Activated CD4-positive, alpha-beta T cell treated with anti-CD3 and anti-CD28 coated beads for 24 hours (primary cell): ENCODE data around the gene CHCHD10.

Experiments
- DNase-seq, 2 donors: peaks; one replicate each; pipeline ENCODE4 v3.0.0-alpha.2; 2020; ENCODE audit warnings: low read depth in 2 of 2

CHCHD10 gene

DNA sequence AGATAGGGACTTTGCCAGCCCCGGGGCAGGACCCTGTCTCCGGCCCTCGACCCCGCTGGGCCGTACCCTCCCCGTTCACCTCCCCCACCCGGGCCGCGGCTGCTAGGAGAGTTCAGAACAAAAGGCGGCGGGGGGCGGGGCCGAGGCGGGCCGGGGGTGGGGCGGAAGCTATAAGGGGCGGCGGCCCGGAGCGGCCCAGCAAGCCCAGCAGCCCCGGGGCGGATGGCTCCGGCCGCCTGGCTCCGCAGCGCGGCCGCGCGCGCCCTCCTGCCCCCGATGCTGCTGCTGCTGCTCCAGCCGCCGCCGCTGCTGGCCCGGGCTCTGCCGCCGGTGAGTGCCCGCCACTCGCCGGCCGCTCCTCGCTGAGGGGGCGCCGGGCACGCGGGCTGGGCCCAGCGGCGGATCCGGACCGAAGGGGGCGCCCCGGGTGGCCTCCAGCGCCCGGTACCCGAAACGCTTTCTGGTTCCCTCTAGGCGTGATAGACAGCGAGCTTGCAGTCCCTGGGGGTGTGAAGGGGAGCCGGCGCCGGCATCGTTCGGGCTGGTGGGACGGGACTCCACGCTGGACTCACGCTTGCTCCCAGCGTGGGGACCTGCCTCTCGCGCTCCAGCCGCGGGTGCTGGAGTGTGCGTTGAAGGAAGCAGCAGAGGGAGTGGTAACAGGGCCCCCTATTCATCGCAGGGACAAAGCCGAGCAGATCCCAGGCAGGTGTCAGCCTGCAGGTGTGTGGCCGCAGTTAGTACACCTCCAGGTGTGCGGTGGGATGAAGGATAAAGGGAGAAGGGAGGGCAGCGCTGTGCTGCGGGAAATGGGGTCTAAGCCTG, 5.1 kb upstream of the CHCHD10 start, which contains the start of gene MMP11:
TSS of gene MMP11 (plus strand) at position 201 of the 825 bp plus-strand sequence. CDS start at position 223, 22 bp downstream.
- DNase-seq, result peak in 1 of 2 donors; percentile 45

DNA sequence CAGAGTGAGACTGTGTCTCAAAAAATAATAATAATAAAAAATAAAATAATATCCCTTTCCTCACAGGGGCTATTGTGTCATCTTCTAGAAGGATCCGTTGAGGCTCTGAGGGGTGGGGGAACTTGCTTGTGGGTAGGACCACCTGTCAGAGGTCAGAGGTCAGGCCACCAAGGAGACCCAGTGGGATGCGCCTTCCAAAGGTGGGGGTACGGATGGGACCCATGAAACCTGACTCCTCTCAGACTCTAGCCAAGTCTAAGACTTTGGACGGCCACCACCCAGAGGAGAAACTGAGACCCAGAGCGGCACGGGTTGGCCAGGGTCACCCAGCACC, 4.5 kb upstream of the CHCHD10 start:
- DNase-seq, result no peak

DNA sequence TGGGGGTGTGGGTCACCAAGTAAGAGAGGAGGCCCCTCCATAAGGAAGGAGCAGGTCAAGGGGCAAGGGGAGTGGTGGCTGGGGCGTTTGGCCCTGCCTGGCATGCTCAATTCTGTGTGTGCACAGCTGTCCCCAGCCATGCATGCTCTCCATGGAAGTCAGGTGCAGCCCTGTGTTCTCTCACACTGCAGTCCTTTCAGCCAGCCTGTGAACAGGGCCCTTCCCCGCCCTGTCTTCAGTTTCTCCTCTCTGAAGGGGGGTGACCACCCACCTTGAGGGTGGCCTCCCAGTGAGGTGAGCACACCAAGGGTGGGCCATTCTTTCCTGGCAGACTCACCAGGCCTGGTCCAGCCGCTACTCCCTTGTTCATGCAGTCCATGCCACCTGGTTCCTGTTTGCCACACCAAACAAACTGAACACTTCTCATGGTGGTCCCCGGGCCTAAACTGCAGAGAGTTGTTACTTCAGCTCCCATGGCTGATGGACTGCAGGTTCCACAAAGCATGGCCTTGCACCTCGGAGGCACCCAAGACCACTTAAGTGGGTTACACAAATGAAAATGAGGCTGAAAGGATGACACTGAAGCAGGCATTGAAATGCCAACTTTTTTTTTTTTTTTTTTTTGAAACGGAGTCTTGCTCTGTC, 1.7 kb upstream of the CHCHD10 start:
- no peak for DNase-seq

DNA sequence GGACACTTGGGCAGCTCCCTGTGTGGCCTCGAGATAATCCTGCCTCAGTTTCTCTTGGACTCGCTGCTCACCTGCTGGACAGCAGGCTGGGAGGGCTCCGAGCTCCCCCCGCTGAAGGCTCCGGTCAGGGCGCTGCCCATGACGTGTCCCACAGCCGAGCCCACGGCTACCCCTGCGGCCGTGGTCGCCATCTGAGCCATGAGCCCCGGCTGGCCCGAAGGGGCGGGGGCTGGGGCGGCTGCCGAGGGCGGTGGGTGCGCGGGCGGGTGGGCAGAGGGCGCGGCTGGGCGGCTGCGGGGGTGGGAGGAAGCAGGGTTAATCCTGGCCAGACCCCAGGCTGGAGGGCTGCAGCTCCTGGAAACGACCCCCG, 484 bp downstream of the CHCHD10 start:
- no peak for DNase-seq

DNA sequence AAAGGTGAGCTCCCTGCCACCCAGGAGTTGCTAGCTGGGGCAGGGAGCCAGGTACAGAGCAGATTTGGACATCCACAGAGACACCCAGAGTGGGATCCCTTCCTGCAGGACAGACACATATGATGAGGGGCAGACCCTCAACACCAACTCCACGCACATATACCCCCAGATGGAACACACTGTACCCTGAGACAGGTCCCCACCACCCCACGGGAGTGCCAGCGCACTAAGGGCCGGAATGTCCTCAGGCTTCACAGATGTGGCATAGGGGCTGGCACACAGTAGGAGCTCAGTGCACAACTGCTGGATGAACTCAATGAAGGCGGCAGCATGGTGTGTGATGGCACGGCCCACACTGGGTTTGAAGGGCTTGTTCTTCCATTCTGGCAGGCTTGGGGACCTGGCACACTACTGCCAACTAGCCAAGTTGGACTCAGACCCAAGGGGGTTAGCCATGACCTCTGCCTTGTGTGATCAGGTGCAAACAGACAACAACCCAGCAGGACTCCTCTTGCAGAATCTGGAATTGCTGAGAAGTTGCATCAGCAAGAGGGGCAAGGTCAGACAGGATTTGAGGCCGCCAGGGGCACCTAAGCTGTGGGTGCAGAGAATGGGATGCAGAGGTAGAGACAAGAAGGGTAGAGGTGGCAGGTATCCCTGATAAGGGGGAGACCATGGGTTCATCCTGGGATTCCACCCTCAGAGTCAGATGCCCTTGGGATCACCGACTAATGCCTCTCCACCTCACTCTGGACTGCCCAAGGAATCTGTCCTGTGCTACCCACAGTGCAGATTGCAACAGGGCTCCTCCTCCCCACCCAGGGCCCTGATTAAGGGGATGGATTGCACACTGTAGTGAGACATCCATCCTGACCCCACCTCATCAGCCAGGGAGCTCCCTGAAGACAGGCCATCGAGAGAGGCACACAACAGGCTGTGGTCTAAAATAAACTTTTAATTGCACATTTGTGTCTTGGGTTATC, 2.6 kb downstream of the CHCHD10 start:
- DNase-seq, result no peak

DNA sequence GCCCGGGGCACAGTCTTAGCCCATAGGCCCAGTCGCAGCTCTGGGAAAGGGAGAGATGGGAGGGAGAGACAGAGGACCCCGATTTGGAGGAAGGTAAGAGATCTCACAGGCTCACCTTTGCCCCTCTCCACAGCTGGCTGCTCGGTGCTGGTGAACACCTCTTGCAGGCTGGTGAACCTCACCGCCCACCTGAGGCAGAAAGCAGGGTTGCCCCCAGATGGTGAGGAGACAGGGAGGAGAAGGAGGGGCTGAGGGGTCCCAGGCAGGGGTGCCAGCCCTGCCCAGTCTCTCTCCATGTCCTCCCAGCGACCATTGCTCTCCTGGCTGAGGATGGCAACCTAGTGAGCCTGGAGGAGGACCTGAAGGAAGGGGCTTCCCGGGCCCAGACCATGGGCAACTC, 3.8 kb downstream of the CHCHD10 start:
- no peak for DNase-seq

DNA sequence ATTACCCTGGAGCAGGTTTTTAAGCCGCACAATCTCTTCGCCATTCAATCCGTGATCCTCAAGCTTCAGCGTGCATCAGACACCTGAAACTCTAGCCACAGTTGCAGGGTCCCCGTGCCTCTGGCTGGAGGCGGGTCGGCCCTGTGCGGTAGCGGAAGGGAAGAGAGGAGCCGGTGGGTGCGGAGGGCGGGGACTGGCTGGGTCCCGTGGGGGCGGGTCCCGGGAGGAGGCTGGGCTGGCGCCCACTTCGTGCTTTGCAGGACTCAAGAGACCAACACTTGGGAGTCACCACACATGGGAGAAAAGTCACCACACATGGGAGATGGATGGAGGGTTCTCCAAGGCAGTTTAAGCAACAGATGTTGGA, 4.2 kb downstream of the CHCHD10 start:
- peak; percentile 35 to 51 for DNase-seq

DNA sequence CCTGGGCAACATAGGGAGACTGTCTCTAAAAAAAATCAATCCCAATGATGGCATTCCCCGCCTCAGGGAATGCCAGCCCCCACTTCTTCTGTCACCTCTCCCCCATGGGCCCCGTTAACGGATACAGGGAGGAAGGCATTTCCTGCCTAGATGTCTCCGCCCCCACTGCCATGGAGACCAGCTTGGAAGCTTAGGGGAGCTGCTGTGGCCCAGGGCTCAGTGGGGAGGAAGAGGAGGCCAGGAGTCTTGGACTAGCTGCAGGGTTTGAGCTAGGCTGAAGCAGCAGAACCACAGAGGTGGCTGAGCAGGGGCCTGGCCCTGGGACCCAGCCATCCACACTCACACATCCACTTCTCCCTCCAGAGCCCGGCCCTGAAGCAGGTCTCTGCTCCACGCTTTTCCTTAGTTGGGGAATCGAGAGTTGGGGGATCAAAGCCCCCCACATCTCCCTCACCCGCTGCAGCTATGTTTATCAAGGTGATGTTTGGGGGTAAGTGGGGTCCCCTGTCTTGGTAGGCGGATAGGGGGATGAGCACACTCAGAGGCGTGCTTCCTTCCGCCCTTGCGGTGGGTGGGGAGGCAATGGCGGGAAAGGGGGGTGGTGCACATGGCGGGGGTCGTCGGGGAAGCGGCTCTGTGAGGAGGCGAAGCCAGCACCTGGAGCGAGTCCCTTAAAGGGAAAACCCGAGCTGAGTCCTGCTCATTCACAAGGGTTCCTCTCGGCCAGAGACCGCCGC, 4.8 kb downstream of the CHCHD10 start, which contains the start of gene C22orf15:
TSS of gene C22orf15 (plus strand) at position 149 of the 737 bp plus-strand sequence. CDS start at position 466, 317 bp downstream.
- no peak for DNase-seq

DNA sequence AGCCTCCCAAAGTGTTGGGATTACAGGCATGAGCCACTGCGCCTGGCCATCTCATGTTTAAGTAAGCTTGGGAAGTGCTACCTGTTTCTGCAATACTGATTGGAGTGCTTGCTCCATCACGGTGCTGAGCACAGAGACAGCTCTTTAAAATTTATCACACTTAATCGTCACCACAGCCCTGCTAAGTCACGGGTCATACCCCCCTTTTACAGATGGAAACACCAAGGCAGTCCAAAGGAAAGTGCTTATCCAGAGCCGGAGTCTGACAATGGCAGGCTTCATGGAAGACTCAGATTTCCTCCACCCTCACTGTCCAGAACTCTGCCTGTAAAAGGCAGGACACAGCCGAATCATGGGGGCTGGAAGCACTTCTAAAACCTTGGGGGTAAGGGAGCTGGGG, 7.7 kb downstream of the CHCHD10 start:
- no peak for DNase-seq

DNA sequence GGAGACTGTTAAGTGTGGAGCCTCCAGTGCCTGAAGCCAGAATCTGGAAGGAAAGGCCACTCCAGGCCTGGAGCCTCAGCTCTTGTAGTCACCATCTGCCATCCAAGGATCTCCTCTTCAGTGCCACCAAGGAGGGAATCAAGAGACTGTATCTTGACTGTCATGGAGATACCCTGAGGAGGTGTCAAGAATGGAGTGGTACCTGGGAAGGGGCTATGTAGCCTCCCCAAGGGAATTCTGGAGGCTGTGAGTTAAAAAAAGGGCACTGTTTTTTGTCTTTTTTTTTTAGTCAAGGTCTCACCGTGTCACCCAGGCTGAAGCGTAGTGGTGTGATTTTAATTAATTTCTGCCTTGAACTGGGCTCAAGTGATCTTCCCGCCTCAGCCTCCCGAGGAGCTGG, 8.2 kb downstream of the CHCHD10 start:
- no peak for DNase-seq

DNA sequence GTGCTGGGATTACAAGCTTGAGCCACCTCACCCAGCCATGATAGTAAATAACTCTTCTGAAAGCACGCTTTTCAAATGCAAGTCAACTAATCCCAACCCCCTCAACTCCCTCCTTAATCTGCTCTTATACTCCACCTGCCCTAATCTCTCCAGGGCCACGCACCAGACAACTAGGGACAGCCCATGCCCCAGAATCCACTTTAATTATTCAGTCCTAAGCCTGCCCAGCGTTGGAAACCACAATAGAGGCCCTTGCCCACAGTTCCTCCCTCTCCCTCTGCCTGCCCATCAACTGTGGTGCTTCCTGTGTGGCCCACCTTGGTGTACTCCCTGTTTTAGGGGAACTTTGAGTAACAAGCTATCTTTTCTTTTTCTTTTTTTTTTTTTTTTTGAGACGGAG, 10.9 kb downstream of the CHCHD10 start:
- DNase-seq, result no peak

DNA sequence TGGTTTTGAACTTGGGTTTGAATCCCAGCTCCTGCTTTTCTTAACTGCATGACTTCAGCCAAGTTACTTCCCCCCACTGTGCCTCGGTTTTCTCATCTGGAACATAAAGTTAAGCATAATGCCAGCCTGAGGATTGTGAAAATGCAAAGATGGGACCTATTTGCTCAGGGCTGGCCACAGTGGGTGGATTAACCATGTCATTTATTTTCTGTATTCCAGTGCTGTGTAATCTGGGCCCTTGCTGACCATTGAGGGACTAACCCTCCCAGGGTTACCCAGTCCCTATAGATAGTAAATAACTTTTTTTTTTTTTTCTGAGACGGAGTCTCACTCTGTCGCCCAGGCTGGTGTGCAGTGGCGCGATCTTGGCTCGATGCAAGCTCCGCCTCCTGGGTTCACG, 12.1 kb downstream of the CHCHD10 start:
- no peak for DNase-seq

DNA sequence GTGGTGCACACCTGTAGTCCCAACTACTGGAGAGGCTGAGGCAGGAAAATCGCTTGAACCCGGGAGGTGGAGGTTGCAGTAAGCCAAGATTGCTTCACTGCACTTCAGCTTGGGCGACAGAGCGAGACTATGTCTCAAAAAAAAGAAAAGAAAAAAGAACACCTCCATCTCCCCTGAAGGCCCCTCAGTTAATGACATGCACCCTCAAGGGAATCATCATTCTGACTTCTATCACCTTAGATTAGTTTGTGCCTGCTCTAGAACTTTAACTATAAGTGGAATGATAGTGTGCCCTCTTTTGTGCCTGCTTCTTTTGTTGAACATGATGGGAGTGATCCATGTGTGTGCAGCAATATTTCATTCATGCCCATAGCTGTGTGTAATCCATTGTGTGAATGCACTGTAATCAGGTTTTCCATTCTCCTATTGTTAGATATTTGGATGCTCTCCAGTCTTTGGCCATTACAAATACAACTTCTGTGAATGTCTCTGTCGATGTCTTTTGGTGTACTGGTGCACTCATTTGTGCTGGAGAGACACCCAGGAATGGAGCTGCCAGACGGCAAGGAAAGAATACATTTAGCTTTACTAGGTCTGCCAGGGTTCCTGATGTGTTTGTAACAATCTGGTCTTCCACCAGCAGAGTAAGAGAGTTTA, 12.7 kb downstream of the CHCHD10 start:
- no peak for DNase-seq

DNA sequence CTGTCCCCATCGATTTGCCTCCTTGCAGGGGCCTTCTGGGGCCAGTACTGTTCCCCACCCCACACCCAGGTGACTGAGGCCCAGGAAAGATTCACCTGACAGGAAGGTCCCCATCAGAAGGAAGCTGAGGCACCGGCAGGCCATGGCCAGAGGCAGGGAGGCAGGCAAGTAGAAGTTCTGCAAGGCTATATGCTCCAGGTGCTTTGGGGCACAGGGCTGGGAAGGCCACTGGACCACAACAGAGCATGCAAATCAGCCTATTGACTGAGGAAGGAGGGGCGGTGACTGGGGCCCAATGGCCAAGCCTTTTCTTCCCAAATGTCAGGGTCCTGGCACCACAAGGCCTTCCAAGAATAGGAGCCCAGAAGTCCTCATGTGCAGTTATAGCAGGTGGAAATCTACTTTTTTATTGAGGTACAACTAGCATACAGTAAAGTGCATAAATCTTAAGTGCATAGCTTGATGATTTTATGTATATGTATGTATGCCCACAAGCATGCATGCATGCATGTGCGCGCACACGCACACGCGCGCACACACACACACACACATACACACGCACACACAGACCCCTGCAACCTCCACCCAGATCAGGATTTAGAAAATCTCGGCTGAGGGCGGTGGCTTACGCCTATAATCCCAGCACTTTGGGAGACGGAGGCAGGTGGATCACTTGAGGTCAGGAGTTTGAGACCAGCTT, 13.4 kb downstream of the CHCHD10 start, which contains the start of gene VPREB3:
TSS of gene VPREB3 (minus strand) at position 206 of the 700 bp plus-strand sequence. CDS start at position 144, 62 bp downstream.
- DNase-seq, result no peak

DNA sequence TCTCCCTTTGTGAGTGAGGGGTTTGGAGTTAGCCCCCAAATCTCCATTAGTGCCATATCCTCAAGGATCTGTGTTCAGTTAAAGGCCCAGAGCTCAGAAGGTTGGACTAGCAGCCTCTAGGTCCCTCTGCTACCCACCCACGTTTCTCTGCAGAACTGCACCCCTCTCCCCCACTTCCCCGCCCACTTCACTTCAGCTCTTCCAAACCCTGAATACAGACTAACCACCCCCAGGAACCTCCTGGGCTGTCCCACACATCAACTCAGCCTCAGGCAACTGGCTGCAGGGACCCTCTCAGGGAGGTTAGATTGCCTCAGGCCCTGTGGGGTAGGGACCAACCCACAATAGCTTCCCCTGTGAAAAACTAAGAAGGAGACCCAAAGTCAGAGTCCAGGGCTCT, 14.4 kb downstream of the CHCHD10 start:
- no peak for DNase-seq

DNA sequence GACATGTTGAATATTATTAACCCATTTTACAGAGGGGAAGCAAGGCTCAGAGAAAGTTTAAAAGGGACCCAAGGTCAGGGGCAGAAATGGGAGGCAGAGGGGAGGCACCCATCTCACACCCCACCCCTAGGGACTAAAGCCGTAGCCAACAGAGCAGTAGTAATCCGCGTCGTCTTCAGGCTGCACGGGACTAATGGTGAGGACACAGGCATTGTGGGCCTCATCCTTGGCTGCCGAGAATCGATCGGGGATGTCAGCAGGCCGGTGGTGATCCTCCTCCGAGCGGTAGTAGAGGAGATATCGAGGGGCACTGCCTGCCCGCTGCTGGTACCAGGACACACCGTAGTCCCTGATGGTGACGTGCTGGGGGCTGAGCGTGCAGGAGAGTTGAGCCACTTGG, 15.0 kb downstream of the CHCHD10 start:
- no peak for DNase-seq

DNA sequence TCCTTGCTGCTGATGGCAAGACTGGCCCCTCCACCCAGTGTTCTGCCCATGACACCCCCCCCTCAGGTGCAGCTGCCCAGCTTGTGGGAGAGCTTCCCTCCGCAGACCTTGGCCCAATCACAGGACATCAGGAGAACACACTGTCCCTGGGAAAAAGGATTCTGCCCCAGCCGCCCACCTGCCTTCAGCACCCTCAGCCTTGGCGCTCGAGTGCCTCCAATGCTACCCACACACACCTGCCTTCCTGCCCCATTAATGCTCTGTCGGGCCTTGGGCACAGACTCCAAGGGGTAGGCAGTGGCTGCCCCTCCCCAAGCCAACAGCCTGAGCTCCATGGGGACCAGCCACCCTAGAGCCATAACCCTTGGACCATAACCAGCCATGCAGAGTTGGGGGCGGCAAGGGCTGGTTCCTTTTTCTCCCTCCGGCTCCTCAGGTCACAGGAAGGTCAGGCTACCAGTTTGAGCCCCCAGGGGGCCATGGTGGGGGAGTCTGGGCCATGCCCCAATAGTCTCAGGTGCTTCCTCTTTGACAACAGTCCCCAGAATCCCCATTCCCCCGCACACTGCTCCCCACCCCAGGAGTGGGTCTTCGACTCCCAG, 15.6 kb downstream of the CHCHD10 start:
- no peak for DNase-seq

DNA sequence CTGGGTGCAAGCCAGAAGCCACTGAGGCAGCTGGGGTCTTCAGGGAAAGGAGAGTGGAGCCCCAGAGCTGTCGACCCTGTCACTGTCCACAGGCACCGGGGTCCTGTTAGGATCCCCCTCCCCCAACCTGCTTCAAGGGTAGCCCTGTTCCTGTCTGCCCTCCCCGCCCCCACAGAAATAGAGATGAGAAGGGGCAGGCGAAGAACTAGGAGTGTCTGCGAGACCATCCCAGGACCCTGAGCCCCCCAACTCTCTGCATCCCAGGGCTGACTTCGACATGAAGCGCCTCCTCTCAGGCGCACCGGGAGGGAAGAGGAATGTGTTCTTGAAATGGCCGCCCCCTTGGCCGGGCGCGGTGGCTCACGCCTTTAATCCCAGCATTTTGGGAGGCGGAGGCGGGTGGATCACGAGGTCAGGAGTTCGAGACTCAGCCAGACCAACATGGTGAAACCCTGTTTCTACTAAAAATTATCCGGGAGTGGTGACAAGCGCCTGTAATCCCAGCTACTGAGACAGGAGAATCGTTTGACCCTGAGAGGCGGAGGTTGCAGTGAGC, 16.3 kb downstream of the CHCHD10 start:
- no peak for DNase-seq

DNA sequence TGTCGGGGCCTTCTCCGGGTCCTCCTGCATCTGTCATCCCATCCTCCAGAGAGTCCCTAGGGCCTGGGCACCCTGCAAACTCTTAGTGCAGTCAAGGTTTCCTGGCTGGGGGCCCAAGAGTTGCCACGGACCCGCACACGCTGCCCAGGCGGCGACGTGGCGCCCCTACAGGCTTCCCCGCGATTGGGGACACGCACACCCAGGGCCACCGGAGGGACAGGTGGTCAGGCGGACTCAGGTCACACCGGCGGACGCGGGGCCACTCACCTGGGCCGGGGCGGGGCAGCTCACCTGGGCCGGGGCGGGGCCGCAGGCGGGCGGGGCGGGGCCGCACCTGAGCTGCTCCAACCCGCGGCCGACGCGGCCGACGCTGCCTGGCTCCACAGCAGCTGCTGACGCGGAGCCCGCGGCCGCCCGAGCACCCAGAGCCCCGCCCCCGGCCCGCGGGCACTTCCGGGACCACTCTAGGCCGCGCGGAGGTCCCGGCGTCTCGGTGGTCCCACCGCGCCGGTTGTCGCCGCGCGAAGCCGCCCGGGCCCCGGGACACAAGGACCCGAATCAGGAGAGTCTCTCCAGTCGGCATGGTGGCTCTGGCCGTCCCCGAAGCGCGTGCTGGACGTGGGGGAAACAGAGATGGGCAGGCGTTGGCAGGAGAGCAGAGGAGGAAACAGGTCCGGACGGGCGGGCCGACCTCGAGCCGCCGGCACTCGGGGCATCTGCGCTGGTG, 16.9 kb downstream of the CHCHD10 start, which contains the start of gene ZNF70:
TSS of gene ZNF70 (minus strand) at position 399 of the 727 bp plus-strand sequence. CDS start 5,972 bp downstream, outside the sequence.
- peak; percentile 70 to 71 for DNase-seq
